ENCODE measurements around the gene EIF5.

The EIF5 gene

GRCh38 chr14:103391048-103391447 lies 57.0 kb downstream of the EIF5 start:
- DNase-seq (ENCODE audit: low read depth): peak; percentile 89
- H3K4me3 ChIP-seq (replicated peaks; ENCODE audit: low read depth, low read length): no peak overlapping the region
- TF ChIP-seq CTCF (IDR thresholded peaks at IDR 0.05; ENCODE audit: low read length, missing control alignments): no peak

GRCh38 chr14:103392106-103392505 lies 58.1 kb downstream of the EIF5 start:
- no peak overlapping the region for H3K4me3 ChIP-seq (replicated peaks; ENCODE audit: low read depth, low read length)
- no peak for DNase-seq (ENCODE audit: low read depth)
- TF ChIP-seq CTCF (IDR thresholded peaks at IDR 0.05; ENCODE audit: low read length, missing control alignments): no peak

- no peak for DNase-seq (ENCODE audit: low read depth)
- no peak for TF ChIP-seq CTCF (IDR thresholded peaks at IDR 0.05; ENCODE audit: low read length, missing control alignments)
- no peak overlapping the region for H3K4me3 ChIP-seq (replicated peaks; ENCODE audit: low read depth, low read length)
Measured at GRCh38 chr14:103392572-103392971, 58.5 kb downstream of the EIF5 start.

- no peak overlapping the region for H3K4me3 ChIP-seq (replicated peaks; ENCODE audit: low read depth, low read length)
- no peak for TF ChIP-seq CTCF (IDR thresholded peaks at IDR 0.05; ENCODE audit: low read length, missing control alignments)
- no peak for DNase-seq (ENCODE audit: low read depth)
Measured at GRCh38 chr14:103393070-103393469, 59.0 kb downstream of the EIF5 start.

- no peak overlapping the region for H3K4me3 ChIP-seq (replicated peaks; ENCODE audit: low read depth, low read length)
- DNase-seq (ENCODE audit: low read depth): peak; percentile 61
- peak; percentile 82 for TF ChIP-seq CTCF (IDR thresholded peaks at IDR 0.05; ENCODE audit: low read length, missing control alignments)
Measured at GRCh38 chr14:103393676-103394626, 59.9 kb downstream of the EIF5 start.
